HG02798 (cell line): Measurements from ENCODE around the gene MTA1.
A peak's percentile ranks its signal among the peaks of the same experiment; 100 is the strongest.

Experiments used
- ATAC-seq: cut with Tn5 transposase; IDR thresholded peaks from one replicate; pipeline ENCODE4 v1.9.1; 2021; ENCODE audit warnings: mild to moderate bottlenecking; ENCODE audit not compliant: unreplicated experiment, poor library complexity

Gene MTA1

DNA sequence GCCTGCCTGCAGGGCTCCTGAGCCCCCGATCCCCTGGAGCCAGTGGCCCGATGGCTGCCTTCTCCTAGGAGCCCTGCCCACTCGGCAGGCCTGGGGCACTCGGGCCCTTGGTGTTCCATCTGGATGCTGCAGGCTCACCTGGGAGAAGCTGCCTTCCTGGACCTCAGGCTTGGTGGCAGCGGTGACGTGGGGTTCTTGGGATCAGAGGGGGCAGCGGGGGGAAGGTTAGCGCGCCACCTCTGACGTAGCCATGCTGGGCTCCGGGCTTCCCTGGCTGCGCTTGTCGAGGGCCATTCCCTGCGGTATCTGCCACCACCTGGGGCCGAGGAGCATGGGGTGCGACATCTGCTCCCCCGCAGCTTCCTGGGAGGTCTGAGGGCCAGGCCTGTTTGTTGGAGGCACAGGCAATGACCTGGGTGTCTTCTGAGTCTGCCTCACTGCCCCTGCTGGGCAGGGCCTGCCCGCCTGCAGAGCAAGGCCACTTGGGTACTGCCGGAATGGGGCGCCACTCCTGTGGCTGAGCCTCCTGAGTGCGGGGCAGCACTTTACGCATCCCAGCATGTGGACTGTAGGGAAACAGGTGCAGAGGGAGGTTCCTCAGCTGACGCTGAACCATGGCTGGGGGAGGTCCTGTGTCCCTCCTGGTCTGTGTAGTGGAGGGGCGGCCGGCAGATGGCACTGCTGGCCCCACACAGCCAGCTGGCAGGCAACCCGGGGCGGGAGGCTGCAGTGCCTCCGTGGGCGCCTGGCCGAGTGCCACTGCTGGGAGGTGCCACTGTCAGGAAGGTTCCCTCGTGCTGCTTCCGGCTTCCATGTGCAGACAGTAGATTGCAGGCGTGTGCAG is 20.3 kb downstream of the MTA1 start:
- ATAC-seq: no peak

DNA sequence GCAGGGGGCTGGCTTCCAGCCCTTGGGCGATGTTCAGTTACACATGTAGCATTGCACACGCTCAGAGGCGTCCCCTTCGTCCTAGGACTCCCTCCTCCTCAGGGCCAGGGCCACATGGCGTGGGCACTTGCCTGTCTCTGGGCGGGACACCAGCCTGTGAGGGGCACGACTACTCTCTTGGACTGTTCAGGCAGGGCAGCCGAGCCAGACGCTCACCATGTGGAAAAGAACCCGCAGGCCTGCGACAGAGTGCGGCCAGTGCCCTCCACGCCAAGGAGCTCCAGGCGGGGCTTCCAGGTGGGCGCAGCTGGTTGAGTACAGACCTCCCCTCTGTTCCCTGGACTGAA is 20.9 kb downstream of the MTA1 start:
- no peak for ATAC-seq

DNA sequence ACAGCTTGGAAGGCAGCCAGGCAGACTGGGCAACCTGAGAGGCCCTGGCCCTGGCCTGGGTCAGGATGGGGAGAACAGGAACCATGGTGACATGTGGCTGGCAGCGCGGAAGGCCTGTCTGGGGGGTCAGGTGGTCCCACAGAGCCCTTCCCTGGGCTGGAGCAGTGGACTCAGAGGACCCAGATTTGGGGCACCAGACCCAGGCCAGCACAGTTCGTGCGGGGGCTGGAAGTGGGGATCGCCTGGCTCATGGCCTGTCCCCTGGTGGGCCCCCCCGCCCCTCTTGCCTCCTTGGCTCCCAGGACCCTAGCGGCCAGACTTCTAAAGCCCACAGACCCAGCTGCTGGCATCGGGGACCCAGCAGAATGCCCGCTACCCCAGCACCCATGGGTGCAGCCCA is 21.4 kb downstream of the MTA1 start:
- ATAC-seq: no peak

DNA sequence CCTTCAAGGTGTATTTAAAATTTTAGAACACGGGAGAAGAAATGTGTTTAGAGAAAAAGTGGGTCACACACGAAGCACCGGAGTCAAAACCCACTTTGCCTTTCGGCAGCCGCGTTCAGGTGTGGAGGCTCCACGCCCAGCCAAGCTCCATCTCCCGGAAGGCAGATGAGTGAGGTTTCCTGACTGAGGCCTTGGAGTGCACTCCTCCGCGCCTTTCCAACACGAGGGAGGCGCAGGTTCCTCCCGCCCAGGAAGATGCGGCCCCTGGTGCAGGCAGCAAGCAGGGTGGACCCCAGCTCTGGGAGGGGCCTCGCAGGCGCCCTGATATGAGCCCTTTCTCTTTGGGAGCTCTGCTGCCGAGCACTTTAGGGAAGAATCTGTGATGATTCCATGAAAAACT is 22.5 kb downstream of the MTA1 start:
- ATAC-seq: no peak

DNA sequence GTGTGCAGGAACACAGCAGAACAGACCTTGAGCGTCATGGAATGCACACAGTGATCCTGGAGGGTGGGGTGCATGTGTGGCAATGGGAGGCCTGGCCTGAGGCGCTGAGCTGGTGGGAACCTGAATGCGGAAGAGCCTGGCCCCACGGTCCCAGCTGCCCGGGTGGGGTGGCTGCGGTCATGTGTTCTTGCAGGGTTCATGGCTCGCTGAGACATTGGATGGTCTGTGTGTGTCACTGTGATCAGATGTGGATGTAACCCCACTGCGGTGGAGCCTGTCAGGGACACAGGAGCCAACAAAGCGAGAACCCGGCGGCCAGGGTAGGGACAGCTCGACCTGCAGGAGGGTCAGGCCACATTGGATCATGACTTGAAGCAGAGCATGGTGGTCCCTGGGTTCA is 23.2 kb downstream of the MTA1 start:
- no peak for ATAC-seq

DNA sequence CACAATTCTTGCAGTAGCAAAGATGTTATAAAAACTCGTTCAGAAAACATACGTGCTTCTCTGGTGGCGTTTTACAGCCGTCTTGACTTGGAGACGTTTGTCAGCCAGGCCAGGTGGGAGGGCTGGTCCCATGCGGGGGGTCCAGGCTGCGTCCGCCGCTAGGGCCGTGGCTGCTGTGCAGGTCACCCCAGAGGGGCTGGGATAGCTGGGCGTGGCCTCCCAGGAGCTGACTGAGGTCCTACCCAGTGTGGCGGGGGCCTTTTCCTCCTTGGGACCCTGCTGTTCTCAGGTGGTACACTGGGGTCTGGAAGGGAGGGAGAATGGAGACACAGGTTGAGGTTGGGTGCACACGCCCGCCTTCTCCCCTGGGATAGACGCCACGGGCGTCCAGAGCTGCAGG is 25.2 kb downstream of the MTA1 start:
- ATAC-seq: no peak

DNA sequence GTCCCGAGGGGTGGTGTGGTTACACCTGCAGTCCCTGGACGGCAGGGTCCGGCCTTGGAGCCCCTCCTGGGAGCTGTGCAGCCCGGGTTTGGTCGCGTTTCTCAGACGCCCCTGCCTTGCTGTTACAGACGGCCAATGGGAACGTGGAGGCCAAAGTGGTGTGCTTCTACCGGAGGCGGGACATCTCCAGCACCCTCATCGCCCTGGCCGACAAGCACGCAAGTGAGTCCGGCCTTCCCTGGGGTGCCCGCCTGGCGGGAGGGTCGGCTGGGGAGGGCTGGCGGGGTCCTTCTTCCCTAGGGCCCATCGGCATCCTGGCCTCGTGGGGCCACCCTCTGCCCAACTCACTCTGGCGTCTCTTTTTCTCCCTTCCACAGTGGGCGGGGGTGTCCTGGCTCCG is 25.7 kb downstream of the MTA1 start:
- no peak for ATAC-seq

DNA sequence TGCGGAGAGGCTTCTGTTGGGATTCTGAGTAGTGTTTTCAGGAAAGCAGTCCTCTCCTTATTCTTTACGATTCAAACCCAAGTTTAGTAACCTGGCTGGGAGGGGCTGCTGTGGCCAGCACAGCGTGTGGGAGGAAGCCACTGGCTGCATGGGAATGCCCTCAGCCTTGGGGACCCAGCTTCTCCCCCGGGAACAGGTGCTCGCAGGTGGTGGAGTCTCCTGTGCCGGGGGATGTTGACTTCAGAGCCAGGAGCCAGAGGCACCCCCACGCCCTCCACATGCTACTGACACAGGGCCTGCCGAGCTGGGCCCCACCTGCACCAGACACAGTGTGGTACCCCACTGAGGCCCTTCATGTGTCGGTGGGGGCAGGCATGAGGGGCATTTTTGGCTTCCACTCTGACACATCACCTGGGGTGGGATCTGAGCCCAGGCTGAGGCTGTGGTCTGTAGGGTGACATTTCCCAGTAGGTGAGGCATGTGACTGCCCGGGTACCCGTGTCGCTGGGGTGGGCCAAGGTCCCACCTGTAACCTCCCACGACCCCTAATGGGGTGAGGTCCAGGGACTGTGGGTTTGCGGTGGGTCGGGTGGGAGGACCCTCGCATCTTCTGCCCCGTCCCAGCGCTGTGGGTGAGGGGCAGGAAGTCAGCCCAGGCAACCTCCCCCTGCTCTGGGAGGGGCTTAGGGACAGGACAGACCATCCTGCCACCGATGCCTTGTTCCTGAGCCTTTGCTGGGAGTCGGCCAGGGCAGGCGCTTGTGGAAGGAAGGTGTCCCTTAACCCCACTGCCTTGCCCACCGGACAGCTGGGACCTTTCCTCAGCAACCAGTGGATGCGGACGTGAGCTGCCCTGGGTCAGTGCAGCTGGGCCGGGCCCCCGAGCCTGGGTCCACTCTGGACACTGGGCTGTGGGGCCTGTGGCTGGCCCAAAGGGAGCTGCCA is 26.5 kb downstream of the MTA1 start:
- ATAC-seq: no peak

DNA sequence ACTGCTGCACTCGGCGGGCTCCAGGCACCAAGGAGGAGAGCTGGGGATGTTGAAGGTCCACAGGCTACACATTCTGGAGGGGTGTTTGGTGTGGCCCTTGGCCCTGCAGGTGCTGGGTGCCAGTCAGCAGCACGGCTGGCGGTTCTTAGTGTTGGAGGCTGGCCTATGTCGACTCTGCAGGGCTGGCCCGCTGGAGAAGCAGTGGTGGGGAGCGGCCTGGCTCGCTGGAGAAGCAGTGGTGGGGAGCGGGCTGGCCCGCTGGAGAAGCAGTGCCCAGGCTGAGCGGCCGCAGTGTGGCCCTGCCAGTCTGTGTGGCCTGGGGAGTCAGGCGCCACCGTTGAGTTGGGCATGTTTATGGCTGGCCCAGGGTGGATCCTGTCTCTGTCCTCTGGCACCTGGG is 27.3 kb downstream of the MTA1 start:
- no peak for ATAC-seq

DNA sequence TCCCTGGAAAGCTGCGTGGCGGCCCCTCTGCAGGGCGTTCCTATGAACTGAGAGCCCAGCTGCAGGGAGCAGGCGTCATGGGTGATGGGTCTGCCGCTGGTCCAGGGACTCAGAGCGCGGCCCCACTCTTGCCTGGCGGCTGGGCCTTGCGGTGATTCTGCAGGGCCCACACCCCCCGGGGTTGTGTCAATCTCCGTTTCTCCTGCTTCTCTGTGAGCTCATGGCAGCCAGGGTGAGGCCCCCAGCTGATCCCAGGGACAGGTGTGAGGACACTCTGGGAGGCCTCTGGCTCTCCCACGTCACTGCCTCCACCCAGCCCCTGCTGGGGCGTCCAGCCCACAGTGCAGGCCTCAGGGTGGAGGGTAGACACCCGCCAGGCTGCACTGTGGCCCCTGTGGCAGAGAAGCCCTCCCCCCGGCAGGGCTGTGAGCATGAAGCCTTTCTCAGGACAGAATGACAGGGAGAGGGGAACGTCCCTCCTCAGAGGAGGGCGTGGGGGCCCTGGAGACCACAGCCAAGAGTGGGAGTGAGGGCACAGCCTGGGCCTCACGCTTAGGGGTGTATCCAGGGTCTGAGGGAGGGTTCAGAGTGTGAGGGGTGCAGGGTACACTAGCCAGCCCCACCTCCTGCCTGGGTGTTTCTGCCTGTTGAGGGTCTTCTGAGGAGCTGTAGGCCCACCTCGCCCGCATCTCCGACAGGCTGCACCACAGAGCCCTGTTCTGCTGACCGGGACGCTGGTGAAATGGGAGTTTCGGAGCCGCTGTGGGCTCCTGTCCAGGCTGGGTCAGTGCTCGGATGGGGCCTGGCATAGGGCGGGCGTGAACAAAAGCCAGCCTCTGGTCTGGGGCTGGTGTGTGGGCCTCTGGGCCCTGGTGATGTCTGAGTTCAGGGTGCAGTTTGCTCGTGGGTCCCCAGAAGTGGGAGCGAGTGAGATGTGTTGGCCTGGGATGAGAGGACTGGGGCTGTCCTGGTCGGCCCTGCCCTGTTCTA is 28.3 kb downstream of the MTA1 start:
- no peak for ATAC-seq

DNA sequence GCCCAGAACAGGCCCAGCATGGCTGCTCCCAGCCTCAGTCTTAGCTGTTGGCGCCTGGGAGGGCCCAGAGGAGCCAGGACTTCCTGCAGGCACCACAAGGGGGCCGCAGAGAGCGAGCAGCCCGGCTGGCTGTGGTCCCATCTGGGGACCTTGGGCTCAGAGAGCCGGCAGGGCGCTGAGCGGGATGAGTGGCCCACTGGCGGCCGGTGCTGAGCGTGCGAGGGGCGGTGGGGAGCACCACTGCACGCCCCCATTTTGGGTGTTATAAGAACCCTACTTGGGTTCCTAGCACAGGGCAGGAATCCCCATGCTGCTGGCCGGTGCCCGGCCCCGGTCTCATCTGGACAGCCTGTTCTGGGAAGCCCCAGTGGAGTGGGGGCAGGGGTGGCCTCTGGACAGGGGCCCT is 29.1 kb downstream of the MTA1 start:
- peak; percentile 53 for ATAC-seq

DNA sequence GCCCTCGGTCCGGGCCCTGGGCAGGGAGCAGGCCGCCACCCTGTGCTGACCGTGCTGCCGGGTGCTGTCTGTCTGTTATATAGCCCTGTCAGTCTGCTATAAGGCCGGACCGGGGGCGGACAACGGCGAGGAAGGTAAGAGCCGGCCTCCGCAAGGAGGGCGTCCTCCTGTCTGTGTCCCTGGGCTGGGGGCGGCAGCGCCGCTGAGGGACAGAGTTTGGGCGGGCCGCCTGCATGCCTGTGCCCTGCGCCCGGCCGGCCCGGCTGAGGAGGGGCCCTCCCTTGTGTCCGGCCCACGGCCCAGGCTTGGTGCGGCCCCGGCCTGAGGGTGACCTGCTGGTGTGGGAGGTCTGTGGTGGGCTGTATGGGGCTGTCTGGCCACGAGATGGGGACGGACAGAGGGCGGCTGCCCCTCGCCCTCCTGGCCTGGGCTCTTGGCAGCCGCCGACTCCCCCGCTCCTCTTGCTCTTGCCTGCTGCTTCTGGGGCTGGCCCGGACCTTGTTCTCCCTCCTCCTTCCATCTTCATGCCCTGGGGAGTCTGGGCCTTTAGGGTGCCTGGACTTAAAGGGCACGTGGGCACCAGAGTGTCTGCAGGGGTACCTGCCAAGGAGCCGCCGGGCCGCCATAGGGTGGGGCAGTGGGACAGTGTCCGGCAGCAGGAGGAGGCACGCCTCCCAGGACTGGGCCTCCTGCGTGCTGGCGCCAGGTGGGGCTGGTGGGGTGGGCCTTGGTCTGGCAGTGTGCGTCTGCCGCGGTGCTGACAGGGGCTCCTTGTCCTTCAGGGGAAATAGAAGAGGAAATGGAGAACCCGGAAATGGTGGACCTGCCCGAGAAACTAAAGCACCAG is 29.9 kb downstream of the MTA1 start:
- no peak for ATAC-seq

DNA sequence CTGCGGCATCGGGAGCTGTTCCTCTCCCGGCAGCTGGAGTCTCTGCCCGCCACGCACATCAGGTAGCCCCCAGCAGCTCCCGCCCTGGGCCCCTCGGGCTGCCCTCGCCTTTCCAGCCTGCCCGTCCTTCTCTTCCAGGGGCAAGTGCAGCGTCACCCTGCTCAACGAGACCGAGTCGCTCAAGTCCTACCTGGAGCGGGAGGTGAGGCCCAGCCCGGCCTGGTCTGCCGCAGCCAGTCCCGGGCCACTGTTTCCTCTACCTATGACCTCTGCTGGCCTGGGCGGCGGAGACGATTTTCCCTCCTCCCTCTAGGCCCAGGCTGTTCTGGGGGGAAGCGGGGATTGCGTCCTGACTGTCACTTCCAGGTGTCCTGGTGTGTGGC is 30.5 kb downstream of the MTA1 start:
- no peak for ATAC-seq

DNA sequence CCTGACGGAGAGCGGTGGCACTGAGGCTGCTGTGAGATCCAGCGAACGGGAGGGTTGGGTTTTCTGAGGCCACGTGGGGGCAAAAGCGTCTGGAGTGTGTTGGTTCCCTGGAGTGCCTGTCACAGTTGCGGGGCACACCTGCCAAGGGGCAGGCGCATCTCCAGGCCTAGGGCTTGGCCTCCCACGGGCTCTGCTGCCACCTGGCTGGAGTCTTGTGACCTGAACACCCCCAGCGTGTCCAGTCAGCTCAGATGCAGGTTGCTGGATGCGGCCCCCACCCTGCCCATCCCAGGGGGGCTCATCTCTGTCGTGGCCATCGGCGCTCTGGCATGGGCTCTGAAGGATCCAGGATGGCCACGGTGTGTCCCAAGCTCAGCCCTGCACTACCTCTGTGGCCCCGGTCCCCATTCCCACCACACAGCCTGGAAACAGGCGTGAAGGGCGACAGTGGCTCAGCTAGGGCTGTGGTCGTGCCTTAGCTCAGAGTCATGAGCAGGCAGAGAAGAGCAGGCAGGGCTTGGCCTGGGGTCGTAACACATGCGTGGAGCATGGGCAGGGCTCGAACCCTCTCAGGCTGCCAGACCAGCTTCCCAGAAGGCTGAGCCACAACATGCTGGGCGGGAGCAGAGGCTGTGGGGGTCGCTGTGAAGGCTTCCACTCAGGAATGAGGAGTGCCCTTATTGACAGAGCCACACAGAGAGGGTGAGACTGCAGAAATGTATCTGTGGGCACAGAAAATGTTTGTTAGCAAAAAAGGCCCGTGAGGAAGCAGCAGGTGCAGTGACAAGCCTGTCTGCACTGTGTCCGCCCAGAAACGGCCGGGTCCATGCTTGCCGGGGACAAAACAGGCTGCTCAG is 31.5 kb downstream of the MTA1 start:
- ATAC-seq: no peak

DNA sequence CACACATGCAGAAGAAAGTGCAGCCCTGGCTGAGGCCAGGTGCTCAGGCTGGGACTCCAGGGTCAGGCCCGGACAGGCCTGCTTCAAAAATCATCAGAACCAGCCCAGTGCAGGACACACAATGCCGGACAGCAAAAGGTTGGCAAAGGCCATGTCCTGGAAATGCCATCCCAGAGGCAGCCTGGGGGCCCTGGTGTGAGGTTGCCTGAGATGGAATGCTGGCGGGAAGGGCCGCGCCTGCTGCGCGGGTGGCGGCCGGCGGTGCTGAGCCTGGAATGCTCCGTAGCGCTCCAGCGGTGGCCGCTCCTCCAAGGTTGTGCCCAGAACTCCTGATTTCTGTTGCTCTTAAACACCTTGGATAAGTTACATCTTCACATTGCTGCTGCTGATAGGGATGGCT is 33.3 kb downstream of the MTA1 start:
- no peak for ATAC-seq

DNA sequence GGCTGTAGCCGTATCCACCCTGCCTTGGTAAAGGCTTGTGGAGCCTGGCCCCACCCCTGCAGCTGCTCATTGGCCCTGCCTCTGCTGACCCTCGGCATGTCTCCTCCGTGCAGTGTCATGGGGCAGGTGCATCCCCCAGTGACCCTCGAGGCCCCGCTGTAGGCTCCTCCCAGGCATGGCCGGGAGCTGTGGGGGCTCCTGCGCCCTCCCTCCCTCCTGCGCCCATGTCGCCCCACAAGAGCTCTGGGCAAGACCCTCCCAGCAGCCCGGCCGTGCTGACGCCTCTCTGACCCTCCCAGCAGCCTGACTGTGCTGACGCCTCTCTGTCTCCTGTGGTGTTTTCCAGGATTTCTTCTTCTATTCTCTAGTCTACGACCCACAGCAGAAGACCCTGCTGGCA is 34.2 kb downstream of the MTA1 start:
- ATAC-seq: no peak

DNA sequence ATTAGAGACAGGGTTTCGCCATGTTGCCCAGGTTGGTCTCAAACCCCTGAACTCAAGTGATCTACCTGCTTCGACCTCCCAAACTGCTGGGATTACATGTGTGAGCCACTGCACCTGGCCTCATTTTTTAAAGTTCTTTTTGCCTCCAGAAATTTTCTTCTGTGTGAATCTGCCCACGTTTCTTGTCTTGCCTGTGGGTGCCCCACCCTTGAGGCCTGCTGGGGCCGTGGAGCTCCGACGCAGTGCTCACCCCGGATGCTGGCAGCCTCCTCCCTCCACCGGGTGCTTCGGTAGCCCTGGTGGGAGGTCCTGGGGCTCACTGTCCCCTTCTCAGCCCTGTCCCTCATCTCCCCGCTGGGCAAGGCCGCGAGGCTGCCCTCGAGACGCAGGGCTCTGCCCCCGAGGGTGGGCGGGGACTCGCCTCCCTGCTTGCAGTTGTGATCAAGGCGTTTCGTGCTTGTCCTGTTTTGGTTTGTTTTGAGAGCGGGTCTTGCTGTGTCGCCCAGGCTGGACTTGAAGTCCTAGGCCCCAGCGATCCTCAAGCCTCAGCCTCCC is 35.5 kb downstream of the MTA1 start:
- no peak for ATAC-seq
